ENCODE measurements around the gene CEBPG. TPM values are rescaled to one million over a fixed set of nuclear protein-coding genes. Genes with fewer than 3 reads are reported as not detected.

CEBPG gene
- total RNA-seq, 1 donor from 2014 or later: 38.6 TPM

- DNase-seq: no peak
These were observed 49.1 kb downstream of the CEBPG start for GRCh38 chr19:33422369-33423180.

GRCh38 chr19:33424181-33424580 is 50.7 kb downstream of the CEBPG start:
- no peak for DNase-seq

GRCh38 chr19:33426621-33427361 is 53.3 kb downstream of the CEBPG start:
- no peak for DNase-seq

DNA sequence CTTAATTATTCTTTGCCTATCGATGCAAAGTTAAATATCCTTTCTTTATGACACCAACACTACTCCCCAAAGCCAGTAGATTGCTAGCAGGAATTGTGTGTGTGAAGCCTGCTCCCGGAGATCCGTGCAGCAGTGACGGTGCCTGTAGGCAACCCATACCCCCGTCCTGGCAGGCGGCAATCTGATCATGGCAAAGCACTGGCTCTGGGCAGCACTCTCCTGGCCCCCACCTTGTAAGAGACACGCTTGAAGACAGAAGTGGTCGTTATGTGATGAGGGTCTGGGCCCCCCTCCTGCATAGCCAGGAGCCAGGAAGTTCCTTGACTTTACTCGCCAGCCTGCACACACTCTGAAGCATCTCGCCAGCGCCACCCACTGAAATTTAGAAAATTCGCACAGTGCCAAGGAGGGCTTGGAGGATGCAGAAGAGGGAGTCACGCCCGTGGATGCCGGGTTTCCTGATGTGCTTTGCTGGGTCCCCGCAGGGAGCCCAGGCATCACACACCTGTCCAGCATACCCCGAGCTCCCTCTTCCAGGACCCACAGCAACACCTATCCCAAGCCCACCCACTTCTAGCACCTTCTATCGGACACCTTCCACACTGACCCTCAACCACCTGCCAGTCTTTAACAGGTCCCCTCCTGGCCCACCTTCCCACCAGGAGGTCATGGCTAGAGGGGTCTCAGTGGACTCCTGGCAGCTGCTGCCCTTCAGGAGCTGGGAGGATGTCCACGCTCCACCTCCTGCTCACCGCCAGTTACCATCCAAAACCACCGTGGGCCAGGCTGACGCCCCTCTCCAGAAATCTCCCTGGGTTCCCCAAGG is 54.5 kb downstream of the CEBPG start:
- DNase-seq: no peak

- DNase-seq: no peak
These were observed 55.2 kb downstream of the CEBPG start for GRCh38 chr19:33428627-33429125.

- DNase-seq: peak; percentile 5
These were observed 56.6 kb downstream of the CEBPG start for GRCh38 chr19:33429891-33430673.

DNA sequence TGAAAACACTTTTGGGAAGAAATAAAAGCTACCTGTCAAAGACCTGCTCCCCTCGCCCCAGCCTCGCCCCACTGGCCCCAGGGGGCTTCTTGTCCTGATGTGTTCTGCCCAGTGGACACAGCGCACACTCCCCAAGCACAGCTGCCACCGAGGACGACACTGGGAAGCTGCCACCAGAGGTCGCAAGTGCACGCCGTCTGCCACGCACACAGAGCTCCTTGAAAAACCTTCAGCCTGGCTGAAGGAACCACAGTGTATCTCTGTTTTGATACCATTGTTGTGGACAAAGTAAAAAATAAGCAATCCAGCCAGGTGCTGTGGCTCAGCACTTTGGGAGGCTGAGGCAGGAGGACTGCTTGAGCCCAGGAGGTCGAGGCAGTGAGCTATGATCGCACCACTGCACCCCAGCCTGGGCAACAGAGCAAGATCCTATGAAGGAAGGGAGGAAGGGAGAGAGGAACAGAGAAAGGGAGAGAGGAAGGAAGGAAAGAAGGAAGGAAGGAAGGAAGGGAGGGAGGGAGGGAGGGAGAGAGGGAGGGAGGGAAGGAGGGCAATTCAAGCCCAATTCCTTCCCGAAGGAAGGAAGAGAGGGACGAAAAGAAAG is 57.3 kb downstream of the CEBPG start:
- peak; percentile 87 for DNase-seq

DNA sequence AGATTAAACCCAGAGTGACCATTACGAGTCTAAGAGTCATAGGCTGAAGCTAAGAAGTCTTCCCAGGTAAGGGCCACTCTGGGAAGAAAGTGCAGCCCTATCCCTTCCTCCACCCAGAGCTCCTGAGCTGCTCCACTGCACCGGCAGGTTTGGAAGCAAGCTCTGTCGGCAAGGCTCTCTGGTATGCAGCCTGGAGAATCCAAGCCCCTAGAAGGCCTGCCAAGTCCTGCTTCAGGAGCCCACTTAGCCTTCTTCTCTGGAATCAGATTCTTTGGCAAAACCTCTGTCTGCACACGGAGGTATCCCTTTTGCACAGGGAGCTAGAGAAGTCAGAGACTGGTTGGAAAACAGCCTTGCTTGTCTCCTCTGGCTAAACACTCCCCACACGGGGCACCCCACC is 58.5 kb downstream of the CEBPG start:
- no peak for DNase-seq

Other genes starting within 250 kb of the CEBPG start
- not detected in 2 replicates for gene WDR88, start 241.6 kb upstream of the CEBPG start, total RNA-seq
- 6.6 and 12.0 TPM in 2 replicates for gene LRP3, start 179.4 kb upstream of the CEBPG start, total RNA-seq
- gene SLC7A10, start 147.9 kb upstream of the CEBPG start, total RNA-seq: 0.17 TPM in 1 of 2 replicates, not detected in the other
- 0.17 and 0.19 TPM in 2 replicates for gene CEBPA, start 71.2 kb upstream of the CEBPG start, total RNA-seq
- gene PEPD, start 148.1 kb downstream of the CEBPG start, total RNA-seq: 70.5 and 78.8 TPM in 2 replicates
- gene CHST8, start 248.2 kb downstream of the CEBPG start, total RNA-seq: 0.09 TPM in 1 of 2 replicates, not detected in the other

All from dermis blood vessel endothelial cell (primary cell).